ENCODE data around the gene ZBTB7C. TPM values are rescaled to one million over a fixed set of nuclear protein-coding genes. Genes with fewer than 3 reads are reported as not detected.

The ZBTB7C gene
- total RNA-seq, 1 experiment from 2014 or later = 0.33 TPM

DNA sequence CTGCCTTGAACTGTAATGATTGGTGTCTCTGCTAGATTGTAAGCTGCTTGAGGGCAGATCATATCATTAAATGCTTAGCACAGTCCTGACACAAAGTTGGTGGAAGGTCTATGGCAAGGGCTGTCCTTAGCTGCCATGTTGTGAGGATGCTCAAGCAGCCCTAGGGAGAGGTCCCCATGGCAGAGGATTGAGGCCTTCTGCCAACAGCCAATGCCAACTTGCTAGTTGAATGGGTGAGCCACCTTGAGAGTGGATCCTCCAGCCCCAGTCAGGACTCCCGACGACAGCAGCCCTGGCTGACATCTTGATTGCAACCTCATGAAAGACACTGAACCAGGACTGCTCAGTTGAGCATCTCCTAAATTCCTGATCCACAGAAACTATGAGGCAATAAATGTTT lies 363.4 kb downstream of the ZBTB7C start:
- Histone ChIP-seq H3K4me1 (ENCODE audit: insufficient read depth, low read length) (no peaks in the 10 kb centered on the region), H2BK15ac (ENCODE audit: low read depth, low read length) (no peak overlapping the region), H3T11ph (ENCODE audit: low read length) (no peak overlapping the region), H3K23ac (ENCODE audit: insufficient read length, low read depth, low read length) (no peak overlapping the region), H2BK120ac (ENCODE audit: low read depth, low read length, poor library complexity, severe bottlenecking) (no peak overlapping the region), H2BK12ac (ENCODE audit: insufficient read length, low read depth, low read length) (no peak overlapping the region), H3K9ac (ENCODE audit: extremely low read depth, insufficient read length, low read length) (no peak overlapping the region), H2BK20ac (ENCODE audit: low read depth, low read length, poor library complexity, severe bottlenecking) (no peak overlapping the region), H3K27ac (ENCODE audit: insufficient read length, low read depth, low read length) (no peak overlapping the region), H4K8ac (replicated peaks; ENCODE audit: insufficient read length, low read depth, low read length) (no peak overlapping the region), H3K9me3 (ENCODE audit: control insufficient read depth, low read depth, low read length) (no peaks in the 10 kb centered on the region), H4K5ac (ENCODE audit: insufficient read length, low read depth, low read length) (no peak overlapping the region), H4K20me1 (ENCODE audit: control insufficient read depth, insufficient read depth, insufficient read length) (no peaks in the 10 kb centered on the region), H2AK5ac (ENCODE audit: insufficient read length, low read length) (no peak overlapping the region), H2BK5ac (ENCODE audit: insufficient read length, low read length) (no peak overlapping the region), H3K56ac (ENCODE audit: insufficient read length, low read depth, low read length) (no peak overlapping the region), H3K79me1 (ENCODE audit: insufficient read depth, low read depth, low read length, poor library complexity, severe bottlenecking) (no peaks in the 10 kb centered on the region), H3K23me2 (ENCODE audit: insufficient read length, low read depth, low read length, poor library complexity, severe bottlenecking) (no peaks in the 10 kb centered on the region), H2AFZ (ENCODE audit: low read length) (no peak overlapping the region), H3K4ac (ENCODE audit: low read depth, low read length) (no peak overlapping the region), H3K4me2 (ENCODE audit: insufficient read depth, insufficient read length, low read length) (no peak overlapping the region), H3K79me2 (ENCODE audit: insufficient read depth, low read length) (no peaks in the 10 kb centered on the region), H3K14ac (ENCODE audit: insufficient read depth, low read length) (no peak overlapping the region), H3K18ac (ENCODE audit: insufficient read length, low read depth, low read length) (no peak overlapping the region), H3K27me3 (ENCODE audit: insufficient read depth, low read length) (no peaks in the 10 kb centered on the region), H4K91ac (ENCODE audit: insufficient read length, low read depth, low read length) (no peak overlapping the region)
- H3K9me3 Mint-ChIP-seq = peaks cover 0 to 9% of the 10 kb centered on the region in 2 experiments; a peak in 3 of 5 replicates
- TF ChIP-seq, protein P1, sequence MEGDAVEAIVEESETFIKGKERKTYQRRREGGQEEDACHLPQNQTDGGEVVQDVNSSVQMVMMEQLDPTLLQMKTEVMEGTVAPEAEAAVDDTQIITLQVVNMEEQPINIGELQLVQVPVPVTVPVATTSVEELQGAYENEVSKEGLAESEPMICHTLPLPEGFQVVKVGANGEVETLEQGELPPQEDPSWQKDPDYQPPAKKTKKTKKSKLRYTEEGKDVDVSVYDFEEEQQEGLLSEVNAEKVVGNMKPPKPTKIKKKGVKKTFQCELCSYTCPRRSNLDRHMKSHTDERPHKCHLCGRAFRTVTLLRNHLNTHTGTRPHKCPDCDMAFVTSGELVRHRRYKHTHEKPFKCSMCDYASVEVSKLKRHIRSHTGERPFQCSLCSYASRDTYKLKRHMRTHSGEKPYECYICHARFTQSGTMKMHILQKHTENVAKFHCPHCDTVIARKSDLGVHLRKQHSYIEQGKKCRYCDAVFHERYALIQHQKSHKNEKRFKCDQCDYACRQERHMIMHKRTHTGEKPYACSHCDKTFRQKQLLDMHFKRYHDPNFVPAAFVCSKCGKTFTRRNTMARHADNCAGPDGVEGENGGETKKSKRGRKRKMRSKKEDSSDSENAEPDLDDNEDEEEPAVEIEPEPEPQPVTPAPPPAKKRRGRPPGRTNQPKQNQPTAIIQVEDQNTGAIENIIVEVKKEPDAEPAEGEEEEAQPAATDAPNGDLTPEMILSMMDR (conservative IDR thresholded peaks at IDR 0.05) = no peak
- no CpG with 5 or more reads among the region's 2 CpGs for WGBS (ENCODE audit: extremely low coverage, insufficient read length, low lambda C conversion rate)
- peak overlapping the region in 1 of 3 experiments; percentile 19; a peak in 1 of 7 replicates for H3K27ac Mint-ChIP-seq
- H3K36me3 Mint-ChIP-seq (ENCODE audit: insufficient read depth in 1 of 3, low read depth in 3 of 3) = peaks cover 0 to 3% (median 0%) of the 10 kb centered on the region in 3 experiments; a peak in 1 of 7 replicates
- H3K4me1 Mint-ChIP-seq = no peaks in the 10 kb centered on the region; a peak in 1 of 4 replicates
- H3K27me3 Mint-ChIP-seq (ENCODE audit: low read depth) = peaks cover 20% of the 10 kb centered on the region
- no peak for DNase-seq
- no peak overlapping the region for H3K4me3 Mint-ChIP-seq

Data from H9 (cell line).